Stimulated activated CD4-positive, alpha-beta T cell treated with anti-CD3 and anti-CD28 coated beads, Interleukin-1b, Interleukin-23, amount 100 ng/mL, for 4 hours (primary cell): ENCODE measurements around the gene FCRLB.
"Not testable (repeated sequence)": the region's sequence is repeated elsewhere in the genome, so short reads cannot be mapped to it uniquely, and the experiment has no call there.

Experiments
- DNase-seq, 2 donors: peaks; one replicate each; pipeline ENCODE4 v3.0.0-alpha.2; 2020; ENCODE audit warnings: low read depth in 2 of 2

FCRLB gene

DNA sequence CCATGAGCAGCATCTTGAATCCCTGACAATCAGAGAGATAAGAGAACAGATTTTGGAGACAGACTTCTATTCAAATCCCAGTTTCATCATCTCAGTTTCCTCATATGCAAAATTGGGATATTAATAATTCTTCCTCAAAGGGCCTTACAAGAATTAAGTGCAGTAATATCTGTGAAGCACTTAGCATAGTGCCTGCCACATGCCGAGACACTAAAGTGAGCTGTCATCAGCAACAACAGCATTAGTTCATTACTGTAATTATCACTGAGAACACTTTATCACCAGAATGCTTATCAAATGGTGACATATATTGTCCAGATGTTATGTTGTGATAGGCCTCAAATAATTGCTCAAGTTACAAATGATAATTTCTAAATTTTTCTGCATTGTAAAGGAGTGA lies 922 bp upstream of the FCRLB start:
- no peak for DNase-seq

DNA sequence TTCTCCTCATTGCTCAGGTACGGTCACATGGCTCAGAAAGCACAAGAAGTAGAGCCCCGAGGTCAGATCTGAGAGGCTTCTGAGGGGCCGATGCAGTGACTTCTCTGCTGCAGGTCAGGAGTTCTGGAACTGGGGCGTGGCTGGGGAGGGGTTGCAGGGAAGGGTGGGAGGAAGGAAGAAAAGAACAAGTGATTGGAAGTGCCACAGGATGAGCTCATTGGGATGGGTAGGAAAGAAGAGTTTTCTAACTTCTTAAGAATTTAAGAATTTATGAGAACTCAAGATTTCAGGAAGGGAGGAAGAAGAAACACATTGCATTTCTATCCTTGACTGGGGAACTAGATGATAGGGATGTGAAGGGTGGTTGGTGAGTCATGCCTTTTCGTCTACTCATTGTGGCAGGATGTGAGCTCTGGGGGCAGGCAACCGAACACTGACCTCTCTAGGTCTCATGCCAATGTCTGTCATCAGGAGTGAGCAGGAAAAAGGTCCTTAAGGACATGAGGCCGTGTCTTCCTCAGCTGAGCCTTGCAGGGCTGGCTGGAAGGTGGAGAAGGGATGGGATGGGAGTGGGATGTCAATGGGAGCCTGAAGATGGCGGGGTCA lies 497 bp downstream of the FCRLB start:
- DNase-seq, result no peak

DNA sequence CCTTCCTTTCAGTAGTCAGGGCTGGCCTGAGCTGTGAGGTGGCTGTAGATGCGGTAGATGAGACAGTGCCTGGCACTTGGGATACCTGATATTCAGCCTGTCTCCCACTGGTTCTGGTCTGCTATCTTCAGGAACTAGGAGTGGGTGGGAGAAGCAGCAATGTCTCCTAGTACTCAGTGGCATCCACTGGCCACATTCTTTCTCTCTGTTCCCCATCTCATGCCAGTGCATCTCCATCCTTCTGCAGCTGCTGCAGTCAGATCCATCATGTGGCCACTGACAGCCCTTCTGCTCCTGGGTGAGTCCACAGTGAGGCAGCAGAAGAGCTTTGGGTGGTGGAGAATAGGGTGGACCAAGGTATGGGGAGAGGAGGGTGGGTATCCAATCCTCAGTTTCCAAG lies 1.1 kb downstream of the FCRLB start:
- no peak for DNase-seq

DNA sequence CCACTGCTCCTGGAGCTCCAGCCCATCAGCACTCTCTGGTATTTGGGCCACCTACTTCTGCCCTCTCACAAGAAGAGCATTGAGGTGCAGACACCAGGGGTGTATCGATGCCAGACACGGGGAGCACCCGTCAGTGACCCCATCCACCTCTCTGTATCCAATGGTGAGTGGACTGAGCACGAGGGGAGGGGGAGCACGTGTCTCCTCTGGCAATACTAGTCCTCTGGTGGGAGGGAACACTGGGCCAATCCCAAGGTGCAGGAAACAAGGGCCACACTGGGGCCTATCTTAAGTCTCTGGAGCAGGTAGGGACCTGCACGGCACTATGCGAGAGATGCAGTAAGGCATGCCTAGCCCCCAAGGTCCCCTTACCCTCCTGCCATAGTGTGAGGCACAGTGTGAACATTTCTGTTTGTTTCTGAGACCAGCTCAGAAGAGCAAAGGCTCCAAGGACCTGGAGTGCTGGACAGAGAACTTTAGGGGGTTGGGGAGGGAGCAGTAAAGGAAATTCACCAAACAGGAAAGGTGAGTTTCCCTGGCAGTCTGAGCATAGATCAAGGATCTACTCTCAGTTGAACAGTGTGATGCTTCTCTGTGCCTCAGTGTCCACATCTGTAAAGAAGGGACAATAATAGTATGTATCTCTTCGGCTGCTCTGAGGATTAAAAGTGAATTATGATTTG lies 2.3 kb downstream of the FCRLB start:
- DNase-seq, result no peak

DNA sequence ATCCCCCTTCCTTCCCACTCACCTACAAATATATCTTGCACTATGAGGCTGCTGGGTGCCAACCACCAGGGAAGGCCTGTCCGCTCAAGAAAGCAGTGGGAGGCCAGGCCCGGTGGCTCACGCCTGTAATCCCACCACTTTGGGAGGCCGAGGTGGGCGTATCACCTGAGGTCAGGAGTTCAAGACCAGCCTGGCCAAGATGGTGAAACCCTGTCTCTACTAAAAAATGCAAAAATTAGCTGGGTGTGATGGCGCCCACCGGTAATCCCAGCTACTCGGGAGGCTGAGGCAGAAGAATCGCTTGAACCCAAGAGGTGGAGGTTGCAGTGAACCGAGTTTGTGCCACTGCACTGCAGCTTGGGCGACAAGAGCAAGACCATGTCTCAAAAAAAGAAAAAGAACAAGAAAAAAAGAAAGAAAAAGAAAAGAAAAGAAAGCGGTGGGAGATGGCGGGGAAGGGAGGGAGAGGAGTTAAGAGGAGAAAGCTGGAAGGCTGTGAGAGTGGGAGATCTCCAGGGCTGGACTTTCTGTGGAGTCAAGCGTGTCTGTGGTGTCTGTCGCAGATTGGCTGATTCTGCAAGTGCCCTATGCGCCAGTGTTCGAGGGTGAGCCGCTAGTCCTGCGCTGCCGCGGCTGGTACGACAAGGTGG lies 4.0 kb downstream of the FCRLB start:
- not testable (repeated sequence) for DNase-seq

DNA sequence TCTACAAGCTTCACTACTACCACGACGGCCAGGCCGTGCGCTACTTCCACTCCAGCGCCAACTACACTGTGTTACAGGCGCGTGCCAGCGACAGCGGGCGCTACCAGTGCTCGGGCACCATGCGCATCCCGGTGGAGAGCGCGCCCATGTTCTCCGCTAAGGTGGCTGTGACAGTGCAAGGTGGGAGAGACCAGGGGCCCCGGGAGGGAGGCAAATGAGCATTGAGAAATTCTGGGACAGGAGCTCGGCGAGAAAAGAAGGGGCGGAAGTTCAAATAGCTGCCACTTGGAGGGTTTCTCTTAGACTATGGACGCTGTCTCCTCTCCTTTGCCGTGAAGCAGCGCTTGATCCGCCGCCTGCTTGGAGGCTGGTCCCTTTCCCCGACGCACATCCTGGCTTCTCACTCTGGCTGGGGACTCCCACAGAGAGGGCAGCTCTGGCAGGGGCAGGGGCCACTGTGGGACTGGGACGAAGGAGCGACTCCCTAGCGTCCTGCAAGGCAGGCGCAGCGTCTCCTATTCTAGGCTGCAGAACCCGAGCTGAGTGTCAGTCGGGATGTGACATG lies 4.6 kb downstream of the FCRLB start:
- DNase-seq, result peak in 1 of 2 donors; percentile 10

DNA sequence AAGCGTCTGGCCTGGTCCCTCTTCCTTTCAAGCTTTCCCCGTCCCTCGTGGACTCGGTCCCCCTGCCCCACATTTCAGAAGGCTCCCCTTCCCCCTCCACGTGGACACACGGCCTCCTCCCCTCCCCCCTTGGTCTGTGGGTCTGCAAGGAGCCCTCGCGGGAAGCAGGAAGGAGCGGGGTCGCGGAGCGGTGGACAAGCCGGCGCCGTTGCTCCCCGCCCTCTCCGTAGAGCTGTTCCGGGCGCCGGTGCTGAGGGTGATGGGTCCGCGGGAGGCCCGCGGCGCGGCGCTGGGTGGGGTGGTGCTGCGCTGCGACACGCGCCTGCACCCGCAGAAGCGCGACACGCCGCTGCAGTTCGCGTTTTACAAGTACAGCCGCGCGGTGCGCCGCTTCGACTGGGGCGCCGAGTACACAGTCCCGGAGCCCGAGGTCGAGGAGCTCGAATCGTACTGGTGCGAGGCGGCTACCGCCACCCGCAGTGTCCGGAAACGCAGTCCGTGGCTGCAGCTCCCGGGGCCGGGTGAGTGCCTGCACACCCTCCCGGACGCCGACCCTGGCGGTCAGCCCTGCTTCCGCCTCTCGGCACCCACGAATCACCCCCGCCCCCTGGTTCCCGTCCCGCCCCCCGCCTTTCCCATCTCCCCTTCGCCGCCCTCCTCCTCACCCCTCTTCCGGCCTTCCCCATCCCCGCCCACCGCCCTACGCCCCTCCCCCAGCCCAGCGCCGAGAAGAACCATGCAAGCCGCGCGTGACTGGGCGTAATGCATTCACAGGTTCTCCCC lies 5.3 kb downstream of the FCRLB start:
- DNase-seq, result peak; percentile 61 to 62

DNA sequence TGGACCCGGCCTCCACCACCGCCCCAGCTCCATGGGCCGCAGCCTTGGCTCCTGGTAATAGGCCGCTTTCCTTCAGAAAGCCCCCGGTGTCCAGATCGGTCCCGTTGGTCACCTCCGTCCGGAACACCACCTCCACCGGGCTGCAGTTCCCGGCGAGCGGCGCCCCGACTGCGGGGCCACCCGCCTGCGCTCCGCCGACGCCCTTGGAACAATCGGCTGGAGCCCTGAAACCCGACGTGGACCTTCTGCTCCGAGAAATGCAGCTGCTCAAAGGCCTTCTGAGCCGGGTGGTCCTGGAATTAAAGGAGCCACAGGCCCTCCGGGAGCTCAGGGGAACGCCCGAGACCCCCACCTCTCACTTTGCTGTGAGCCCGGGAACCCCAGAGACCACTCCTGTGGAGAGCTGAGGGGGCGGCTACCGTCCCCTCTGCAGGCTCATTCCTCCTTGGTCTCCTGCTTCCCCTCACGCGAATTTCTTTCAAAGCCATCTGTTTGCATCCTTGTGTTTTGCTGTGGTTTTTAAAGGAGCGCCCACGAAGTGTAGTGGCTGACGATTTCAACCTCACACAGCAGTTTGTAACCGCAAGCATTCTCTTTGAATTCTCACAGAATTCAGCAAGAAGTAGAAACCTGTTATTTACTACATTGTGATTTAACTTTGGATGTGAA lies 6.0 kb downstream of the FCRLB start:
- peak in 1 of 2 donors; percentile 18 for DNase-seq

DNA sequence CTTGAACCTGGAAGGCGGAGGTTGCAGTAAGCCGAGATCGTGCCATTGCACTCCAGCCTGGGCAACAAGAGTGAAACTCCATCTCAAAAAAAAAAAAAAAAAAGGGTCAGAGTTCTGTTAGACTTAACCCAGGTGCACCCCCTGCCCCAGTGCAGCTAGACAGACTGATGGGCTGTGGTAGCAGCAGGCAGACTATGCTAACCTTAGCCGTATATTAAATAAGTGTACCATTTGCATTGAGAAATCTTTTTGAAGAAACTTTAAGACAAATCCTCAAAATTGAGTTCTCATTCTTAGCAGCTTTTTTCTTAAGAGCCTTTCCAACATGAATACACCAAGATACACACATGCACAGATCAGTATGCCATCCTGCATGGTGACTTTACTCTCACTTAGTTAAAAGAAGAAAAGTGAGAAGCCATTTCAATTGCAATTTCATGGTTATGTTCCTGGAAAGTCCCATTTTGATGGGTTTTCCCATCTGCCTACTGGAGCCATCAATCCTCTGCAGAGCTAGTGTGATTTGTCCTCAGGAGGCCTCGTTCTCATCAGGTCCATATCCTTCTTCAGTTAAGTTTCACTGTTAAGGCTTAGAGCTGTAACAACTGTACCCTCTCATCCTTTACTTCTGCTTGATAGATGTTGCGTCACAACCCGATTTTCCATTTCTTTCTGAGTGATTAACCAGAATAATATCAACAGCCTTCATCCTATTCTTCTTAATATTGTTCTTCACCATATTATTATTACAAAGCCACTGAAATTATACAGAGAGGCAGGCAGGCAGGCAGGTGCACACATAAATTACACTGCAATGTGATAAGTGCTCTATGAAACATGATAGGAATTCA lies 7.3 kb downstream of the FCRLB start:
- DNase-seq, result no peak

DNA sequence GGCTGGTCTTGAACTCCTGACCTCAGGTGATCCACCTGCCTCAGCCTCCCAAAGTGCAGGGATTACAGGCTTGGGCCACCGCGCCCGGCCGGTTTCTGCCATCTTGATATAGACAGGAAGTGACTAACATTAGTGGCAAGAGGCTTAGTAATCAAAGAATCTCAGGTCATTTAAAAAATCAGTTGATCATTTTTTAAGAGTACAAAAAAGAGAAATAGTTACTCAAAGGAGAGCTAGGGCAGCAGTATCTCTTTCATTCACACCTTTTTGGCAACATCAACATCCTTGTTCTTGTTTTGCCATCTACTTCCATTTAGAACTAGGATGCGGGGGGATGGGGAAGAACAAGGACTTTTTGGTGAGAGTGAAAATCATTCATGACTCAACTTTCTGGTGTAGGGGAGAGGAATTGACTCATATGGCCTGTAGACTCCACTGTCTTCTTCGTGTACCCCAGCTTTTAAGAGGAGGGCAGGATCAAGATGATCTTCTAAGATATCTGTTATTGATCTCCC lies 8.8 kb downstream of the FCRLB start:
- DNase-seq, result peak in 1 of 2 donors; percentile 18

DNA sequence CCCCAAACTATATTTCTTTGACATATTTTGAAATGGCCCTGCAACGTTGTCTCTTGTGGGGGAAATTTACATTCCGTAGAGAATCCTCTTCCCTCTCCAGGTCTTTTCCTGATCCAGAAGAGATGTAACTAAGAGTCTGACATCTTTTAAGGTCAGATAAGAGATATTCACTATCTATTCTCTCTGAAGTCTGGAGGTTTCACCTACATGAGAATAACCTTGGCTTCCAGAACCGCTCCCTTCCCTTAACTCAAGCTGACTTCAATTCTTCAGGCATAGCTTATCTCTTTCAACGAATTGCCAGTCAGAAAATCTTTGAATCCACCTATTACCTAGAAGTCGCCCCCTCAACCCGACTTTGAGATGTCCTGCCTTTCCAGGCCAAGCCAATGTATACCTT lies 9.9 kb downstream of the FCRLB start:
- no peak for DNase-seq

DNA sequence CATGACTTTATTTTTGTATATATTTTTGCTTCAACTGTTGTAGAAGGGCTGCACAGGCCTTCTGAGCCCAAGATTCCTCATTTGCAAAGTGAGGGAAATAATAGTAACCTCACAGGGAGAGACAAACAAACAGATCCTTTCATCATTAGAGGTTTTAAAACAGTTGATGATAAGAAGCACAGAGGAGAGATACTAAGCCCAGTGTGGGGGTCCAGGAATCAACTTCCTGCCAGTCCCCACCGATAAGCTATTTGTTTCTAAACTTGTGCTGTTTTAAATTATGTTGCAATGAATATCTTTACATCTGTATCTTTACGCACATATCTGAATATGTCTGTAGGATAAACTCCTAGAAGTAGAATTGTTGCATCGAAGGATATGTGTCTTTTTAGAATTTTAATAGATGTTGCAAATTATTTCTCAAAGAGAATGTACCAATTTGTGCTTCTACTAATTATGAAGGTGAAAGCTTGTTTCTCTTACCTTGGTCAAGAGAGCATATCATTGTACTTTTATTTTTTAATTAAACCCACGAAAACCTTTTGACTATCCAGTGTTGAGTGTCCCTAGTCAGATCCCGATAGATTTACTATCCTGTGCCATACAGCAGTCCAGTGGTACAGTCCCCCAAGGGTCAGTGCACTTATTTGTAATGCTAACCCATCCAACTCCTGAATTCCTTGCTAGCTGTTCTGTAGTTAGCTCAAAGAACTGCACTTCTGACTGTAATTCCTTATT lies 10.8 kb downstream of the FCRLB start:
- no peak for DNase-seq

DNA sequence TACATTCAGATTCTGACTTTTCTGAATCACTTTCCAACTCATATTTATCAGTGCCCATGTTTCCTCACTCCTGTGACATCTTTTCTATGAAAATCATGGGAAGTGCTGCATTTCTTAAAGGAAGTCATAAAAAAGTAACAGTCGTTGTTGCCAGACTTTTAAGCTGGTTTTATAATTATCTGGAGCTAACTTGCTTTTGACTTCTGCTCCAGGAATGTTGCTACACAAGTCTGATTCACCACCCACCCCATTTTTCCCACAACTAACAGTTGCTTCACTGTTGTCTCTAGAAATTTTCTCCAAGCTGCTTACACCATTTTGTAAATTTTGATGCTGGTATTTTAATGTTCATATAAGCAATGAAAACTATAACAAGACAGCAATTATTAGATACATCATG lies 12.2 kb downstream of the FCRLB start:
- DNase-seq, result no peak

DNA sequence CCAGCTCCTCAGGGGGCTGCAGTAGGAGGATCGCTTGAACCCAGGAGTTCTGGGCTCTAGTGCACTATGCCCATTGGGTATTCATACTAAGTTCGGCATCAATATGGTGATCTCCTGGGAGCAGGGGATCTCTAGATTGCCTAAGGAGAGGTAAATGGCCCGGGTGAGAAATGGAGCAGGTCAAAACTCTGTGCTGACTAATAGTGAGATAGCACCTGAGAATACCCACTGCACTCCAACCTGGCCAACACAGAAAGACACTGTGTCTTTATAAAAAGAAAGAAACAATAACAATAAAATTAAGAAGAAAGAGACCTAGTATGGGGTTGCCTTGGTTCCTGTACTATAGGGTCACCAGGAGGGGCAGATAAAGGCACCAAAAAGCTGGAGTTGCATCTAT lies 14.5 kb downstream of the FCRLB start:
- no peak for DNase-seq

DNA sequence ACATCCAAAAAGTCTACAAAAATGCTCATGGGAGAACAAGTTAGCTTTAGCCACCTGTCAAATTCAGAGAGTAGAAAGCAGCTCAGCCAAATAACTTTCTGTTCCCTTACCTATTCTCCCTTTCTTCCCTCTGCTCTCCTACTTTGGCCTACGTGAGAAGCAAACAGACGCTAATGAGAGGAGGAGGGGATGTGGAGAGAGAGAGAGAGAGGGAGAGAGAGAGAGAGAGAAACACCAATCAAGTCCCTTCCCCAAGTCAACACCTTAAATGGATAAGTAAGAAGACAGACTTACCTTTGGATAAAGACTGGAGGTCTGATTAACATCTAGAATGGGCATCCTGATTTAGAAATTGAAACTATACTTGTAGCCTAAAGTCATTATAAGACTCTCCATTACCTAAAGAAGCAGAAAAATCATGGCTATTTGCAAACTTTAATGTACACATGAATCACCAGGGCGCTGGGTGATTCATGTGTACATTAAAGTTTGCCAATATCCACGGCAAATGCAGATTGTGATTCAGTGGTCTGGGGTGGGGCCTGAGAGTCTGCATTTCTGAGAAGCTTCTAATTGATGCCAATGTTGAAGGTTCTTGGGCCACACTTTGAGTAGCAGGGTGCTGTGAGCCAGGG lies 15.1 kb downstream of the FCRLB start:
- DNase-seq, result no peak

DNA sequence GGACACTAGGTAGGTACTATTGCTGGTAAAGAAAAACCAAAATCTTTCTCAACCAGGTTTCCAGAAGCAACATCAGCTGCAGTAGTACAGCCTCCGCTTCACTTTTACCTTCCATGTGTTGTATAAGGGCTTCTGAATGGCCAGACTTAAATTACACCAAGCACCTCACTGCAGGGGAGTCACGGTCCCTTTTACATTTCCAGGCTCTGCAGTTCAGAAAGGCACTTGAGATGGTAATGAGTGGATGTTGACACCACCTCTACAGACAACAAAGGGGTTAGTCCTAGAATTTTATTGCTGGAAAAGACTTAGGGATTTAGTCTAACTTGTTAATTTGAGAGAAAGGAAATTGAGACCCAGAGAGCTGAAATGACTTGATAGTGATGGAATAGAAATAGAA lies 16.3 kb downstream of the FCRLB start:
- no peak for DNase-seq

DNA sequence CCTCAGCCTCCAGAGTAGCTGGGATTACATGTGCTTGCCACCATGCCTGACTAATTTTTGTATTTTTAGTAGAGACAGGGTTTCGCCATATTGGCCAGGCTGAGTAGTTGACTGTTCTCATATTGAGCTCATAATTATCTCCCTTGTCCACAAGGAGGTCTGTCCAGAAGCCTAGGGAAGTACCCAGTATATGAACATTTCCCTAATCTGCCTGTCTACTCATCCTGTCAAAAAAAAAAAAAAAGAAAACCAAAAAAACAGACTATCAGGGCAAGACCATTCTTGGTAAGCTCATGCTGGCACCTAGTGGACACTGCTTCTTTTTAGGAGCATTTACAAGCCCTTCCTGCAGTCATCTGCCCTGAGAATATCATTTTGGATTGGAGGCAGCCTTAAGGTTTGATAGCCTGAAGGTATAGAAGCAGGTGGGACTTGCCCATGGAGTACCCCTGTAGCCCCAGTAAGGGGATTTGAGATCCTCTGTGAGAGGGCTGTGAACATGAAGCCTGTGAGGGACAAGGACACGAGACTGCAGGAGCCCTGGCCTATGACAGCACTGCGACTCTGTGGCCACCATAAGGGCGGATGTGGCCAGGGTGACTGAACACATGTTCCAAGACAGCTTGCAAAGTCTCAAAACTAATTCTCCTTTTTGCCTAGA lies 17.4 kb downstream of the FCRLB start:
- no peak for DNase-seq

DNA sequence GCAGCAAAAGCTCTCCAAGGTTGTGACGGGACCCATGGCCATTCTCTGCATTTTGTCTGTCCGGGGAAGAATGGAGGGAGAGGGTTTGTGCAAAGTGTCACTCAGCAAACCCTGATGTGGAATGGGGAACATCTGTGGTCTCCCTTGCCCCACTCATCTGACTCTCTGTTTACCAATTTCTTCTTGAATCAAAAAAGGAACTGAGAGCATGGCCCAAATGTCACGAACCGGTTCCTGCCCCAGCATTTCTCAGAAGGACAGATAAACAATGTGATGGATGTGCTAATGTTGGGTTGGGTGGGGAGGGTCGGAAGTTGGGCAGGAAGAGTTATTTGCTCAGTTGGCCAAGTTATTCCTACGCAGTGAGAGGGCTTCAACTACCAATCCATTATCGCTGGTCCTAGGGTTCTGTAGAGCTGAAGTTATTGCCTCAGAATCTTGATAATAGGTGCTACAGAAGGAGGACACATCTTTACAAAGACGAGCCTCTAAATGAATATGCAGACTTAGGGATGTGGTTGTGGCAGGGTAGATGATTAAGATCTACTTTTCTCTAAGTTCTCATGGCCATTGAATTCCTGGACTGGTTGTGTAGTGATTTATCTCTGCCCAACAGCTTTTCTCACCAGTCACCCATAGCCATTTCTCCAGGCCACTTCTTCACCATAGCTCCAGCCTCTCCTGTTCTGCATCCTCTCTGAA lies 18.7 kb downstream of the FCRLB start:
- no peak for DNase-seq
